IMR-90 (cell line): ENCODE results near the gene LRP1B. TPM values are rescaled to one million over a fixed set of nuclear protein-coding genes. Genes with fewer than 3 reads are reported as not detected.

ENCODE experiments used
- ATAC-seq: fragments of 200-7000 bp; cut with Tn5 transposase; 2 replicates; pipeline ENCODE4 v1.9.1; 2020; ENCODE audit warnings: low read depth, mild to moderate bottlenecking, moderate library complexity
- BruUV-seq: library from RNA; stranded (reverse); fragments of 400-500 nt; replicated peaks from 2 replicates; lab custom pipeline; 2021; lab: Mats Ljungman, UMichigan
- CTCF ChIA-PET: fragments of 300-600 bp; formaldehyde crosslinking; extraction: SDS; loops from one replicate; lab custom pipeline; 2021; ENCODE audit warnings: antibody characterized with exemption; lab: Yijun Ruan, JAX
- POLR2A ChIA-PET: fragments of 300-600 bp; sonication (Branson Sonifier 250); formaldehyde crosslinking; loops from one replicate; lab custom pipeline; 2022; ENCODE audit warnings: antibody characterized with exemption; ENCODE audit not compliant: unreplicated experiment; lab: Charles Lee
- DNase-seq: peaks from one replicate; pipeline ENCODE4 v3.0.0; 2013
- H2AFZ ChIP-seq: replicated peaks from 2 replicates; pipeline ENCODE3; 2013; ENCODE audit warnings: low read length, mild to moderate bottlenecking; ENCODE audit not compliant: poor library complexity
- H2AK5ac ChIP-seq: 2 replicates; pipeline ENCODE4 v1.6.1; 2013; ENCODE audit warnings: low read depth, low read length, inconsistent platforms
- H2AK9ac ChIP-seq: replicated peaks from 2 replicates; pipeline ENCODE3; 2013; ENCODE audit warnings: mild to moderate bottlenecking, low read depth, low read length, moderate library complexity; ENCODE audit not compliant: poor library complexity
- H2BK120ac ChIP-seq: 2 replicates; pipeline ENCODE4 v1.6.1; 2013; ENCODE audit warnings: low read depth, low read length, inconsistent platforms
- H2BK15ac ChIP-seq: 3 replicates; pipeline ENCODE4 v1.6.1; 2013; ENCODE audit warnings: low read depth, low read length, inconsistent platforms
- H2BK20ac ChIP-seq: 2 replicates; pipeline ENCODE4 v1.6.1; 2013; ENCODE audit warnings: low read depth, mild to moderate bottlenecking, inconsistent platforms, low read length, moderate library complexity
- H2BK5ac ChIP-seq: 2 replicates; pipeline ENCODE4 v1.6.1; 2013; ENCODE audit warnings: mild to moderate bottlenecking, low read depth, low read length, inconsistent platforms; ENCODE audit not compliant: poor library complexity, severe bottlenecking
- H3K14ac ChIP-seq: replicated peaks from 2 replicates; pipeline ENCODE4 v1.6.1; 2013; ENCODE audit warnings: low read depth, low read length, inconsistent platforms
- H3K18ac ChIP-seq: 2 replicates; pipeline ENCODE4 v1.6.1; 2013; ENCODE audit warnings: low read depth, low read length, control low read depth
- H3K23ac ChIP-seq: 2 replicates; pipeline ENCODE4 v1.6.1; 2013; ENCODE audit warnings: low read depth, low read length, inconsistent platforms
- H3K27ac ChIP-seq: 2 replicates; pipeline ENCODE4 v1.5.1; 2013; ENCODE audit warnings: mild to moderate bottlenecking, control low read depth, low read length; ENCODE audit not compliant: insufficient read depth
- H3K27me3 ChIP-seq: 2 replicates; pipeline ENCODE4 v1.6.1; 2013; ENCODE audit warnings: low read length; ENCODE audit not compliant: control insufficient read depth, insufficient read depth
- H3K36me3 ChIP-seq: 2 replicates; pipeline ENCODE4 v1.6.1; 2013; ENCODE audit warnings: low read length, mixed read lengths; ENCODE audit not compliant: control insufficient read depth, insufficient read depth
- H3K4ac ChIP-seq: 2 replicates; pipeline ENCODE4 v1.6.1; 2013; ENCODE audit warnings: low read depth, low read length, inconsistent platforms
- H3K4me1 ChIP-seq: 2 replicates; pipeline ENCODE4 v1.6.1; 2013; ENCODE audit warnings: low read length, mixed read lengths; ENCODE audit not compliant: control insufficient read depth, insufficient read depth
- H3K4me2 ChIP-seq: 2 replicates; pipeline ENCODE4 v1.6.1; 2013; ENCODE audit warnings: low read depth, mild to moderate bottlenecking, control low read depth, low read length, moderate library complexity
- H3K4me3 ChIP-seq: 2 replicates; pipeline ENCODE4 v1.5.1; 2013; ENCODE audit warnings: low read depth, mild to moderate bottlenecking, control low read depth, low read length, moderate library complexity; ENCODE audit not compliant: insufficient read depth
- H3K56ac ChIP-seq: 2 replicates; pipeline ENCODE4 v1.6.1; 2013; ENCODE audit warnings: low read length, inconsistent platforms; ENCODE audit not compliant: insufficient read depth; ENCODE audit errors: extremely low read depth
- H3K79me1 ChIP-seq, 2 experiments: 2 replicates each; pipeline ENCODE4 v1.6.1; 2013; ENCODE audit warnings: low read length in 2 of 2, inconsistent platforms in 1 of 2, low read depth in 1 of 2
- H3K9ac ChIP-seq: 2 replicates; pipeline ENCODE4 v1.6.1; 2013; ENCODE audit warnings: low read depth, low read length, control low read depth
- H3K9me1 ChIP-seq: 2 replicates; pipeline ENCODE4 v1.6.1; 2013; ENCODE audit warnings: low read length, inconsistent platforms; ENCODE audit not compliant: insufficient read depth
- H3K9me3 ChIP-seq: 2 replicates; pipeline ENCODE4 v1.6.1; 2013; ENCODE audit warnings: low read length; ENCODE audit not compliant: control insufficient read depth, insufficient read depth
- H4K20me1 ChIP-seq: 2 replicates; pipeline ENCODE4 v1.6.1; 2013; ENCODE audit warnings: low read length, inconsistent platforms; ENCODE audit not compliant: insufficient read depth
- H4K5ac ChIP-seq: 2 replicates; pipeline ENCODE4 v1.6.1; 2013; ENCODE audit warnings: mild to moderate bottlenecking, low read depth, low read length, control low read depth
- H4K8ac ChIP-seq, 2 experiments: 2 replicates each; pipeline ENCODE4 v1.6.1; 2013; ENCODE audit warnings: low read depth in 2 of 2, low read length in 2 of 2, control low read depth in 1 of 2, inconsistent platforms in 1 of 2
- H4K91ac ChIP-seq: 2 replicates; pipeline ENCODE4 v1.6.1; 2013; ENCODE audit warnings: low read depth, low read length, inconsistent platforms; ENCODE audit not compliant: insufficient read depth
- BHLHE40 ChIP-seq: fragments of 150-350 bp; IDR thresholded peaks from 2 replicates; pipeline ENCODE4 v1.6.1; 2016; ENCODE audit warnings: mild to moderate bottlenecking, low read depth, low read length
- CEBPB ChIP-seq: IDR thresholded peaks from 2 replicates; pipeline ENCODE4 v1.6.1; 2012; ENCODE audit warnings: low read depth, low read length, improper control_type of control experiment
- CHD1 ChIP-seq: IDR thresholded peaks from 2 replicates; pipeline ENCODE4 v1.6.1; 2012; ENCODE audit warnings: low read depth, low read length, improper control_type of control experiment
- FOS ChIP-seq: fragments of 150-350 bp; IDR thresholded peaks from 2 replicates; pipeline ENCODE4 v1.6.1; 2016; ENCODE audit warnings: low read depth, low read length
- MAFK ChIP-seq: IDR thresholded peaks from 2 replicates; pipeline ENCODE4 v1.6.1; 2012; ENCODE audit warnings: low read depth, low read length, improper control_type of control experiment
- MAZ ChIP-seq: IDR thresholded peaks from 2 replicates; pipeline ENCODE4 v1.6.1; 2012; ENCODE audit warnings: low read depth, mild to moderate bottlenecking, low read length, improper control_type of control experiment, moderate library complexity, borderline replicate concordance
- MXI1 ChIP-seq: IDR thresholded peaks from 2 replicates; pipeline ENCODE4 v1.6.1; 2012; ENCODE audit warnings: low read depth, mild to moderate bottlenecking, low read length, moderate library complexity, borderline replicate concordance
- NFE2L2 ChIP-seq: fragments of 150-350 bp; IDR thresholded peaks from 2 replicates; pipeline ENCODE4 v1.6.1; 2016; ENCODE audit warnings: low read depth, mild to moderate bottlenecking, low read length
- POLR2A ChIP-seq: IDR thresholded peaks from 2 replicates; pipeline ENCODE4 v1.6.1; 2012; ENCODE audit warnings: mild to moderate bottlenecking, low read depth, low read length
- RAD21 ChIP-seq: IDR thresholded peaks from 2 replicates; pipeline ENCODE4 v1.6.1; 2012; ENCODE audit warnings: low read length, improper control_type of control experiment
- RCOR1 ChIP-seq: IDR thresholded peaks from 2 replicates; pipeline ENCODE4 v1.6.1; 2012; ENCODE audit warnings: mild to moderate bottlenecking, low read length, improper control_type of control experiment; ENCODE audit not compliant: insufficient replicate concordance
- RFX5 ChIP-seq: IDR thresholded peaks from 2 replicates; pipeline ENCODE4 v1.8.0; 2012; ENCODE audit warnings: low read depth, mild to moderate bottlenecking, low read length, moderate library complexity
- SMC3 ChIP-seq: fragments of 150-350 bp; IDR thresholded peaks from 2 replicates; pipeline ENCODE4 v1.6.1; 2016; ENCODE audit warnings: low read depth, mild to moderate bottlenecking, antibody characterized with exemption, low read length, moderate library complexity
- dilution Hi-C: fragments of 300-500 bp; cut with HindIII; formaldehyde crosslinking; loops from one replicate; pipeline ENCODE4 v1.14.3; 2018; ENCODE audit warnings: low sequenced_read_pairs; ENCODE audit not compliant: unreplicated experiment
- in situ Hi-C: fragments of 300-500 bp; cut with MboI; formaldehyde crosslinking; loops from 3 replicates; pipeline ENCODE4 v1.14.3; 2019; ENCODE audit warnings: low sequenced_read_pairs, inconsistent platforms, mixed read lengths
- intact Hi-C: fragments of 100-400 bp; cut with micrococcal nuclease; formaldehyde crosslinking; loops from 2 replicates; pipeline ENCODE4 v1.10.0; 2022
- polyA plus RNA-seq, 3 experiments: library from polyadenylated mRNA; depleted of rRNA; stranded (reverse); fragments of >200 nt; gene quantifications; 2 replicates each; pipeline ENCODE4 v1.2.3, GENCODE V29; 2012; ENCODE audit warnings: low replicate concordance in 1 of 3
- total RNA-seq: library from RNA; depleted of rRNA; stranded (reverse); fragments of >200 nt; gene quantifications from 2 replicates; pipeline ENCODE4 v1.2.3, GENCODE V29; 2012
- TF ChIP-seq, protein P1 (sequence below): fragments of 150-350 bp; IDR thresholded peaks from 2 replicates; pipeline ENCODE4 v1.6.1; 2017; ENCODE audit warnings: mild to moderate bottlenecking, antibody characterized with exemption, low read length, low read depth
- TF ChIP-seq, protein P2 (sequence below): conservative IDR thresholded peaks from 2 replicates; pipeline ENCODE4 v1.5.1; 2012; ENCODE audit warnings: mild to moderate bottlenecking, low read depth, low read length, improper control_type of control experiment
- TF ChIP-seq, protein P3 (sequence below): fragments of 150-350 bp; IDR thresholded peaks from 2 replicates; pipeline ENCODE4 v1.6.1; 2016; ENCODE audit warnings: low read depth, mild to moderate bottlenecking, low read length, moderate library complexity, borderline replicate concordance

LRP1B gene
- total and polyA plus RNA-seq, 2 of the 4 experiments (the other 2 are of a cell fraction): under 0.01 to 0.02 TPM

DNA sequence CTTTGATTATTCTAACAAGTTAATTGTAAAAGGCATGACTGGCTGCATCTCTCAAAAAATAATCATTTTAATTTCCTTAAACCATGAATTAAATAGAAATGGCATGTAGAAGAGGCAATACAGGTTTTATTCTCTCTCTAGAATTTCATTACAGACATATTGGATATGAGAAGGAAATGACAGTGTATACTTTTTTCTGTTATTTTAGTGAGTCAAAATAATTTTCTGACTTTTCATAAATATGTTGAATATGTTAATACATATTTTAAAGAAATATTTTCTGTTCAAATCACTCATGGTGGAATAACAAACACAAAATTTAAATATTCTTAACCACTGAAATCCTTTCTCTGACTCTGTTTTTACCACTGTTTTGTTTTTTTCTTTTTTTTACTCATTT, 510.4 kb downstream of the LRP1B start:
- Histone ChIP-seq H3K9me3 (no peaks in the 10 kb centered on the region), H3K4ac (no peak overlapping the region), H3K14ac (no peak overlapping the region), H3K4me1 (no peaks in the 10 kb centered on the region), H2BK5ac (no peak overlapping the region), H3K56ac (no peak overlapping the region), H4K5ac (no peak overlapping the region), H3K4me2 (no peak overlapping the region), H4K8ac (no peak overlapping the region), H4K20me1 (no peaks in the 10 kb centered on the region), H2AFZ (no peak overlapping the region), H3K9ac (no peak overlapping the region), H3K36me3 (no peaks in the 10 kb centered on the region), H2BK120ac (no peak overlapping the region), H2AK9ac (no peak overlapping the region), H2BK15ac (no peak overlapping the region), H3K23ac (no peak overlapping the region), H3K27ac (no peak overlapping the region), H3K9me1 (no peaks in the 10 kb centered on the region), H2BK20ac (no peak overlapping the region), H2AK5ac (no peak overlapping the region), H4K91ac (no peak overlapping the region), H3K18ac (no peak overlapping the region), H3K79me1 (no peaks in the 10 kb centered on the region), H3K4me3 (no peak overlapping the region), H3K27me3 (no peaks in the 10 kb centered on the region)
- in situ Hi-C loops (no loop called here), intact Hi-C loops (no loop called here), dilution Hi-C loops (no loop called here)
- no peak for TF ChIP-seq MAFK
- TF ChIP-seq, protein P1, sequence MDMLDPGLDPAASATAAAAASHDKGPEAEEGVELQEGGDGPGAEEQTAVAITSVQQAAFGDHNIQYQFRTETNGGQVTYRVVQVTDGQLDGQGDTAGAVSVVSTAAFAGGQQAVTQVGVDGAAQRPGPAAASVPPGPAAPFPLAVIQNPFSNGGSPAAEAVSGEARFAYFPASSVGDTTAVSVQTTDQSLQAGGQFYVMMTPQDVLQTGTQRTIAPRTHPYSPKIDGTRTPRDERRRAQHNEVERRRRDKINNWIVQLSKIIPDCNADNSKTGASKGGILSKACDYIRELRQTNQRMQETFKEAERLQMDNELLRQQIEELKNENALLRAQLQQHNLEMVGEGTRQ: no peak
- TF ChIP-seq RAD21: no peak
- no peak for TF ChIP-seq SMC3
- no peak for TF ChIP-seq BHLHE40
- TF ChIP-seq POLR2A: no peak
- TF ChIP-seq MXI1: no peak
- TF ChIP-seq, protein P2, sequence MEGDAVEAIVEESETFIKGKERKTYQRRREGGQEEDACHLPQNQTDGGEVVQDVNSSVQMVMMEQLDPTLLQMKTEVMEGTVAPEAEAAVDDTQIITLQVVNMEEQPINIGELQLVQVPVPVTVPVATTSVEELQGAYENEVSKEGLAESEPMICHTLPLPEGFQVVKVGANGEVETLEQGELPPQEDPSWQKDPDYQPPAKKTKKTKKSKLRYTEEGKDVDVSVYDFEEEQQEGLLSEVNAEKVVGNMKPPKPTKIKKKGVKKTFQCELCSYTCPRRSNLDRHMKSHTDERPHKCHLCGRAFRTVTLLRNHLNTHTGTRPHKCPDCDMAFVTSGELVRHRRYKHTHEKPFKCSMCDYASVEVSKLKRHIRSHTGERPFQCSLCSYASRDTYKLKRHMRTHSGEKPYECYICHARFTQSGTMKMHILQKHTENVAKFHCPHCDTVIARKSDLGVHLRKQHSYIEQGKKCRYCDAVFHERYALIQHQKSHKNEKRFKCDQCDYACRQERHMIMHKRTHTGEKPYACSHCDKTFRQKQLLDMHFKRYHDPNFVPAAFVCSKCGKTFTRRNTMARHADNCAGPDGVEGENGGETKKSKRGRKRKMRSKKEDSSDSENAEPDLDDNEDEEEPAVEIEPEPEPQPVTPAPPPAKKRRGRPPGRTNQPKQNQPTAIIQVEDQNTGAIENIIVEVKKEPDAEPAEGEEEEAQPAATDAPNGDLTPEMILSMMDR: no peak
- TF ChIP-seq FOS: no peak
- TF ChIP-seq CEBPB: no peak
- TF ChIP-seq RFX5: no peak
- no peak for TF ChIP-seq RCOR1
- no peak for TF ChIP-seq NFE2L2
- TF ChIP-seq CHD1: no peak
- TF ChIP-seq MAZ: no peak
- TF ChIP-seq, protein P3, sequence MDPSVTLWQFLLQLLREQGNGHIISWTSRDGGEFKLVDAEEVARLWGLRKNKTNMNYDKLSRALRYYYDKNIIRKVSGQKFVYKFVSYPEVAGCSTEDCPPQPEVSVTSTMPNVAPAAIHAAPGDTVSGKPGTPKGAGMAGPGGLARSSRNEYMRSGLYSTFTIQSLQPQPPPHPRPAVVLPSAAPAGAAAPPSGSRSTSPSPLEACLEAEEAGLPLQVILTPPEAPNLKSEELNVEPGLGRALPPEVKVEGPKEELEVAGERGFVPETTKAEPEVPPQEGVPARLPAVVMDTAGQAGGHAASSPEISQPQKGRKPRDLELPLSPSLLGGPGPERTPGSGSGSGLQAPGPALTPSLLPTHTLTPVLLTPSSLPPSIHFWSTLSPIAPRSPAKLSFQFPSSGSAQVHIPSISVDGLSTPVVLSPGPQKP: no peak
- no TSS peak for BruUV-seq
- ATAC-seq (no peak), DNase-seq (no peak)
- CTCF ChIA-PET: interaction anchor here (0.6 to 1.1 kb wide), 2 partner anchors 10 to 510 kb away, joined by 3 to 4 read pairs; no protein-coding TSS in a partner anchor
- POLR2A ChIA-PET: no interaction called here
